Ishikawa (cell line): Measurements from ENCODE around the gene KLF1.

Source experiments
- CREB1 ChIP-seq: IDR thresholded peaks from 2 replicates; pipeline ENCODE4 v1.6.1; 2012; ENCODE audit warnings: low read depth
- EGR1 ChIP-seq: IDR thresholded peaks from 2 replicates; pipeline ENCODE4 v1.6.1; 2012
- EP300 ChIP-seq: IDR thresholded peaks from 2 replicates; pipeline ENCODE4 v1.6.1; 2012; ENCODE audit warnings: borderline replicate concordance
- FOXM1 ChIP-seq: IDR thresholded peaks from 2 replicates; pipeline ENCODE4 v1.6.1; 2012; ENCODE audit warnings: low read depth, borderline replicate concordance
- NFIC ChIP-seq: IDR thresholded peaks from 2 replicates; pipeline ENCODE4 v1.6.1; 2012
- RAD21 ChIP-seq: IDR thresholded peaks from 2 replicates; pipeline ENCODE4 v1.6.1; 2012; ENCODE audit warnings: low read depth
- TAF1 ChIP-seq: IDR thresholded peaks from 2 replicates; pipeline ENCODE4 v1.6.1; 2012; ENCODE audit warnings: low read depth, mild to moderate bottlenecking
- TCF12 ChIP-seq: IDR thresholded peaks from 2 replicates; pipeline ENCODE4 v1.6.1; 2012; ENCODE audit warnings: low read depth
- TEAD4 ChIP-seq: IDR thresholded peaks from 2 replicates; pipeline ENCODE4 v1.6.1; 2012
- YY1 ChIP-seq: IDR thresholded peaks from 2 replicates; pipeline ENCODE4 v1.6.1; 2012; ENCODE audit warnings: low read depth
- TF ChIP-seq, protein P1 (sequence below): IDR thresholded peaks from 2 replicates; pipeline ENCODE4 v1.6.1; 2012
- TF ChIP-seq, protein P2 (sequence below): IDR thresholded peaks from 2 replicates; pipeline ENCODE4 v1.6.1; 2012; ENCODE audit warnings: low read depth, mild to moderate bottlenecking

DNA sequence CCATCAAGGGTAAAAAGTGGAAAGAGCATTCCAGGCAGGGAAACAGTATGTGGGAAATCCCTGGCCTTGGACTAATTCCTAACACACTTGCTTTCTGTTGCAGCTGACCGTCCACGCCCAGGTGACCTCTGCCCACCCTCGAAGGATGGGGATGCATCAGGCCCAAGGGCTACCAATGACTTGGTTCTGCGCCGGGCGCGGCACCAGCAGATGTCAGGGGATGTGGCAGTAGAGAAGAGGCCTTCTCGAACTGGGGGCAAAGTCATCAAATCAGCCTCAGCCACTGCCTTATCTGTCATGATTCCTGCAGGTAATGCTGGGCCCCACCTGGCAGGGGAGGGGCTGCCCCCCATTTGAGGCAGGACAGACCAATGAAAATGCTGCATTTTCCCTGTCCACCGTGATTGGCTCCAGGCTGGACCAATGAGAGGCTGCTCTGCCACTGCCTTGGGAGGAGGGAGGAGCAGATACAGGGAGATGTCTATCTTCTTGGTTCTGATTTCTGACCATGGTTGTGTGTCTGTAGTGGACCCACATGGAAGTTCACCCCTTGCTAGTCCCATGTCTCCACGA, 18.4 kb downstream of the KLF1 start:
- TF ChIP-seq, protein P1, sequence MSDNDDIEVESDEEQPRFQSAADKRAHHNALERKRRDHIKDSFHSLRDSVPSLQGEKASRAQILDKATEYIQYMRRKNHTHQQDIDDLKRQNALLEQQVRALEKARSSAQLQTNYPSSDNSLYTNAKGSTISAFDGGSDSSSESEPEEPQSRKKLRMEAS, result no peak
- TF ChIP-seq TAF1 (no peak), RAD21 (no peak), EGR1 (no peak), EP300 (no peak), YY1 (no peak), FOXM1 (no peak), TEAD4 (no peak), TCF12 (no peak), NFIC (no peak), CREB1 (no peak)
- TF ChIP-seq, protein P2, sequence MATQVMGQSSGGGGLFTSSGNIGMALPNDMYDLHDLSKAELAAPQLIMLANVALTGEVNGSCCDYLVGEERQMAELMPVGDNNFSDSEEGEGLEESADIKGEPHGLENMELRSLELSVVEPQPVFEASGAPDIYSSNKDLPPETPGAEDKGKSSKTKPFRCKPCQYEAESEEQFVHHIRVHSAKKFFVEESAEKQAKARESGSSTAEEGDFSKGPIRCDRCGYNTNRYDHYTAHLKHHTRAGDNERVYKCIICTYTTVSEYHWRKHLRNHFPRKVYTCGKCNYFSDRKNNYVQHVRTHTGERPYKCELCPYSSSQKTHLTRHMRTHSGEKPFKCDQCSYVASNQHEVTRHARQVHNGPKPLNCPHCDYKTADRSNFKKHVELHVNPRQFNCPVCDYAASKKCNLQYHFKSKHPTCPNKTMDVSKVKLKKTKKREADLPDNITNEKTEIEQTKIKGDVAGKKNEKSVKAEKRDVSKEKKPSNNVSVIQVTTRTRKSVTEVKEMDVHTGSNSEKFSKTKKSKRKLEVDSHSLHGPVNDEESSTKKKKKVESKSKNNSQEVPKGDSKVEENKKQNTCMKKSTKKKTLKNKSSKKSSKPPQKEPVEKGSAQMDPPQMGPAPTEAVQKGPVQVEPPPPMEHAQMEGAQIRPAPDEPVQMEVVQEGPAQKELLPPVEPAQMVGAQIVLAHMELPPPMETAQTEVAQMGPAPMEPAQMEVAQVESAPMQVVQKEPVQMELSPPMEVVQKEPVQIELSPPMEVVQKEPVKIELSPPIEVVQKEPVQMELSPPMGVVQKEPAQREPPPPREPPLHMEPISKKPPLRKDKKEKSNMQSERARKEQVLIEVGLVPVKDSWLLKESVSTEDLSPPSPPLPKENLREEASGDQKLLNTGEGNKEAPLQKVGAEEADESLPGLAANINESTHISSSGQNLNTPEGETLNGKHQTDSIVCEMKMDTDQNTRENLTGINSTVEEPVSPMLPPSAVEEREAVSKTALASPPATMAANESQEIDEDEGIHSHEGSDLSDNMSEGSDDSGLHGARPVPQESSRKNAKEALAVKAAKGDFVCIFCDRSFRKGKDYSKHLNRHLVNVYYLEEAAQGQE, result no peak
